Stimulated activated CD4-positive, alpha-beta T cell treated with anti-CD3 and anti-CD28 coated beads, Interleukin-15, amount 100 ng/mL, for 24 hours (primary cell): ENCODE measurements around the gene KRTDAP.

ENCODE experiments used
- DNase-seq: peaks from one replicate; pipeline ENCODE4 v3.0.0-alpha.2; 2020

KRTDAP gene

GRCh38 chr19:35512831-35513627 is 22.8 kb upstream of the KRTDAP start:
- DNase-seq = no peak

- no peak for DNase-seq
Measured at GRCh38 chr19:35511337-35511736, 21.1 kb upstream of the KRTDAP start.

GRCh38 chr19:35510626-35510964 is 20.3 kb upstream of the KRTDAP start:
- DNase-seq = no peak

- peak; percentile 86 for DNase-seq
Measured at GRCh38 chr19:35509861-35510625, 19.8 kb upstream of the KRTDAP start.

- DNase-seq = peak; percentile 54
Measured at GRCh38 chr19:35509018-35509652, 18.9 kb upstream of the KRTDAP start.

- DNase-seq = no peak
Measured at GRCh38 chr19:35508129-35508528, 17.9 kb upstream of the KRTDAP start.

- no peak for DNase-seq
Measured at GRCh38 chr19:35507561-35507960, 17.3 kb upstream of the KRTDAP start.

- no peak for DNase-seq
Measured at GRCh38 chr19:35506011-35506410, 15.7 kb upstream of the KRTDAP start.

GRCh38 chr19:35502751-35503150 is 12.5 kb upstream of the KRTDAP start:
- DNase-seq = no peak

- no peak for DNase-seq
Measured at GRCh38 chr19:35501684-35502083, 11.4 kb upstream of the KRTDAP start.

GRCh38 chr19:35500611-35501010 is 10.3 kb upstream of the KRTDAP start:
- DNase-seq = no peak

- DNase-seq = no peak
Measured at GRCh38 chr19:35498984-35499527, 8.8 kb upstream of the KRTDAP start.

- no peak for DNase-seq
Measured at GRCh38 chr19:35498220-35498619, 8.0 kb upstream of the KRTDAP start.

- DNase-seq = no peak
Measured at GRCh38 chr19:35497406-35497805, 7.1 kb upstream of the KRTDAP start.

GRCh38 chr19:35495107-35496064 is 5.1 kb upstream of the KRTDAP start:
- DNase-seq = peak; percentile 90

GRCh38 chr19:35493971-35494370 is 3.7 kb upstream of the KRTDAP start:
- no peak for DNase-seq

GRCh38 chr19:35491836-35492360 is 1.6 kb upstream of the KRTDAP start:
- no peak for DNase-seq

GRCh38 chr19:35488677-35489076 is 1.6 kb downstream of the KRTDAP start:
- DNase-seq = no peak

- no peak for DNase-seq
Measured at GRCh38 chr19:35487656-35488182, 2.5 kb downstream of the KRTDAP start.

- no peak for DNase-seq
Measured at GRCh38 chr19:35486268-35486708, 4.0 kb downstream of the KRTDAP start.

- peak; percentile 16 for DNase-seq
Measured at GRCh38 chr19:35484252-35485036, 5.8 kb downstream of the KRTDAP start.
